ENCODE measurements around the gene AUTS2. TPM values are rescaled to one million over a fixed set of nuclear protein-coding genes. Genes with fewer than 3 reads are reported as not detected.

AUTS2 gene
- total and polyA plus RNA-seq, 2 of the 8 experiments (the other 6 are each of a cell fraction or from before 2014, with no cell fraction given), result 25.9 to 101 TPM

DNA sequence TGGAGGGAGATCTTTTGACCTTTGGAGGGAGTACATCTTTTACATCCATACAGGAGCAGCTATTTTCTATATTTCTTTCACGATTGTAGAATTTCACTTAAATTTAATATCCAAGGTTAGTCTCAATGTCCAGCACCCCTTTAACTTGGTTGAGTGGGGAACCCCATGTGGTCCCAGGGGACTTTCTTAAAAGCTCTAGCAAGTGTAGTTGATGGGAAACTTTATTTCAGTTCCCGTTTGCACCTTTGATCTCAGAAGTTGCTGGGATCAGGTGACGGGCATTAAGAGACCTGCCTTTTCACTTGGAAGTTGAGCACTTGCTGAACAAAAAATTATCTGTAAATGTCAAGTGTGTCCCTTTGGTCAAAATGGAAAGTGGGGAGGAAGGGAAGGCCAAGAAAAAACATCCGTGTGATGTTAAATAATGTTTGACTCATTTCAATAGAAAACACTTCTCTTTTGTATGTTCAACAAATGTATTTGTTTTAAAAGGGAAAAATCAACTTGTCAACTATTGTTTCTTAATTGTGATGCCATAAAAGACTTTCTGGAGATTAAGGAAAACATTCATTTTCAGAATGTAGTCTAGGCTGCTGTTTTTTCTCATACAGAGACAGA, 1163.5 kb downstream of the AUTS2 start (continued):
- TF ChIP-seq, protein P1, sequence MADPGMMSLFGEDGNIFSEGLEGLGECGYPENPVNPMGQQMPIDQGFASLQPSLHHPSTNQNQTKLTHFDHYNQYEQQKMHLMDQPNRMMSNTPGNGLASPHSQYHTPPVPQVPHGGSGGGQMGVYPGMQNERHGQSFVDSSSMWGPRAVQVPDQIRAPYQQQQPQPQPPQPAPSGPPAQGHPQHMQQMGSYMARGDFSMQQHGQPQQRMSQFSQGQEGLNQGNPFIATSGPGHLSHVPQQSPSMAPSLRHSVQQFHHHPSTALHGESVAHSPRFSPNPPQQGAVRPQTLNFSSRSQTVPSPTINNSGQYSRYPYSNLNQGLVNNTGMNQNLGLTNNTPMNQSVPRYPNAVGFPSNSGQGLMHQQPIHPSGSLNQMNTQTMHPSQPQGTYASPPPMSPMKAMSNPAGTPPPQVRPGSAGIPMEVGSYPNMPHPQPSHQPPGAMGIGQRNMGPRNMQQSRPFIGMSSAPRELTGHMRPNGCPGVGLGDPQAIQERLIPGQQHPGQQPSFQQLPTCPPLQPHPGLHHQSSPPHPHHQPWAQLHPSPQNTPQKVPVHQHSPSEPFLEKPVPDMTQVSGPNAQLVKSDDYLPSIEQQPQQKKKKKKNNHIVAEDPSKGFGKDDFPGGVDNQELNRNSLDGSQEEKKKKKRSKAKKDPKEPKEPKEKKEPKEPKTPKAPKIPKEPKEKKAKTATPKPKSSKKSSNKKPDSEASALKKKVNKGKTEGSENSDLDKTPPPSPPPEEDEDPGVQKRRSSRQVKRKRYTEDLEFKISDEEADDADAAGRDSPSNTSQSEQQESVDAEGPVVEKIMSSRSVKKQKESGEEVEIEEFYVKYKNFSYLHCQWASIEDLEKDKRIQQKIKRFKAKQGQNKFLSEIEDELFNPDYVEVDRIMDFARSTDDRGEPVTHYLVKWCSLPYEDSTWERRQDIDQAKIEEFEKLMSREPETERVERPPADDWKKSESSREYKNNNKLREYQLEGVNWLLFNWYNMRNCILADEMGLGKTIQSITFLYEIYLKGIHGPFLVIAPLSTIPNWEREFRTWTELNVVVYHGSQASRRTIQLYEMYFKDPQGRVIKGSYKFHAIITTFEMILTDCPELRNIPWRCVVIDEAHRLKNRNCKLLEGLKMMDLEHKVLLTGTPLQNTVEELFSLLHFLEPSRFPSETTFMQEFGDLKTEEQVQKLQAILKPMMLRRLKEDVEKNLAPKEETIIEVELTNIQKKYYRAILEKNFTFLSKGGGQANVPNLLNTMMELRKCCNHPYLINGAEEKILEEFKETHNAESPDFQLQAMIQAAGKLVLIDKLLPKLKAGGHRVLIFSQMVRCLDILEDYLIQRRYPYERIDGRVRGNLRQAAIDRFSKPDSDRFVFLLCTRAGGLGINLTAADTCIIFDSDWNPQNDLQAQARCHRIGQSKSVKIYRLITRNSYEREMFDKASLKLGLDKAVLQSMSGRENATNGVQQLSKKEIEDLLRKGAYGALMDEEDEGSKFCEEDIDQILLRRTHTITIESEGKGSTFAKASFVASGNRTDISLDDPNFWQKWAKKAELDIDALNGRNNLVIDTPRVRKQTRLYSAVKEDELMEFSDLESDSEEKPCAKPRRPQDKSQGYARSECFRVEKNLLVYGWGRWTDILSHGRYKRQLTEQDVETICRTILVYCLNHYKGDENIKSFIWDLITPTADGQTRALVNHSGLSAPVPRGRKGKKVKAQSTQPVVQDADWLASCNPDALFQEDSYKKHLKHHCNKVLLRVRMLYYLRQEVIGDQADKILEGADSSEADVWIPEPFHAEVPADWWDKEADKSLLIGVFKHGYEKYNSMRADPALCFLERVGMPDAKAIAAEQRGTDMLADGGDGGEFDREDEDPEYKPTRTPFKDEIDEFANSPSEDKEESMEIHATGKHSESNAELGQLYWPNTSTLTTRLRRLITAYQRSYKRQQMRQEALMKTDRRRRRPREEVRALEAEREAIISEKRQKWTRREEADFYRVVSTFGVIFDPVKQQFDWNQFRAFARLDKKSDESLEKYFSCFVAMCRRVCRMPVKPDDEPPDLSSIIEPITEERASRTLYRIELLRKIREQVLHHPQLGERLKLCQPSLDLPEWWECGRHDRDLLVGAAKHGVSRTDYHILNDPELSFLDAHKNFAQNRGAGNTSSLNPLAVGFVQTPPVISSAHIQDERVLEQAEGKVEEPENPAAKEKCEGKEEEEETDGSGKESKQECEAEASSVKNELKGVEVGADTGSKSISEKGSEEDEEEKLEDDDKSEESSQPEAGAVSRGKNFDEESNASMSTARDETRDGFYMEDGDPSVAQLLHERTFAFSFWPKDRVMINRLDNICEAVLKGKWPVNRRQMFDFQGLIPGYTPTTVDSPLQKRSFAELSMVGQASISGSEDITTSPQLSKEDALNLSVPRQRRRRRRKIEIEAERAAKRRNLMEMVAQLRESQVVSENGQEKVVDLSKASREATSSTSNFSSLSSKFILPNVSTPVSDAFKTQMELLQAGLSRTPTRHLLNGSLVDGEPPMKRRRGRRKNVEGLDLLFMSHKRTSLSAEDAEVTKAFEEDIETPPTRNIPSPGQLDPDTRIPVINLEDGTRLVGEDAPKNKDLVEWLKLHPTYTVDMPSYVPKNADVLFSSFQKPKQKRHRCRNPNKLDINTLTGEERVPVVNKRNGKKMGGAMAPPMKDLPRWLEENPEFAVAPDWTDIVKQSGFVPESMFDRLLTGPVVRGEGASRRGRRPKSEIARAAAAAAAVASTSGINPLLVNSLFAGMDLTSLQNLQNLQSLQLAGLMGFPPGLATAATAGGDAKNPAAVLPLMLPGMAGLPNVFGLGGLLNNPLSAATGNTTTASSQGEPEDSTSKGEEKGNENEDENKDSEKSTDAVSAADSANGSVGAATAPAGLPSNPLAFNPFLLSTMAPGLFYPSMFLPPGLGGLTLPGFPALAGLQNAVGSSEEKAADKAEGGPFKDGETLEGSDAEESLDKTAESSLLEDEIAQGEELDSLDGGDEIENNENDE (IDR thresholded peaks at IDR 0.05; ENCODE audit: insufficient replicate concordance, low read length), result no peak
- no peak for TF ChIP-seq EGR1 (IDR thresholded peaks at IDR 0.05; ENCODE audit: borderline replicate concordance, low read depth, low read length)
- no peak for TF ChIP-seq JUND (IDR thresholded peaks at IDR 0.05; ENCODE audit: low read length)
- TF ChIP-seq SAP30 (IDR thresholded peaks at IDR 0.05; ENCODE audit: insufficient read depth, insufficient replicate concordance, low read length), result no peak
- TF ChIP-seq, protein P2, sequence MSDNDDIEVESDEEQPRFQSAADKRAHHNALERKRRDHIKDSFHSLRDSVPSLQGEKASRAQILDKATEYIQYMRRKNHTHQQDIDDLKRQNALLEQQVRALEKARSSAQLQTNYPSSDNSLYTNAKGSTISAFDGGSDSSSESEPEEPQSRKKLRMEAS (IDR thresholded peaks at IDR 0.05), result no peak
- TF ChIP-seq GTF2F1 (IDR thresholded peaks at IDR 0.05; ENCODE audit: borderline replicate concordance, low read depth, low read length), result no peak
- TF ChIP-seq SP2 (IDR thresholded peaks at IDR 0.05; ENCODE audit: low read length), result no peak
- TF ChIP-seq BRCA1 (IDR thresholded peaks at IDR 0.05; ENCODE audit: low read depth, low read length), result no peak
- TF ChIP-seq CHD2 (IDR thresholded peaks at IDR 0.05; ENCODE audit: low read length), result no peak
- TF ChIP-seq RFX5 (IDR thresholded peaks at IDR 0.05; ENCODE audit: borderline replicate concordance, low read depth, low read length), result no peak
- TF ChIP-seq POLR2A (IDR thresholded peaks at IDR 0.05; ENCODE audit: control extremely low read depth in 1 of 2, low read depth in 2 of 2, low read length in 2 of 2), result no peak
